GM19455 (cell line): ENCODE results near the gene PTPRA.
"Not testable (repeated sequence)": the region's sequence is repeated elsewhere in the genome, so short reads cannot be mapped to it uniquely, and the experiment has no call there.

Source experiments
- ATAC-seq: cut with Tn5 transposase; IDR thresholded peaks from one replicate; pipeline ENCODE4 v1.9.1; 2021; ENCODE audit not compliant: unreplicated experiment

The PTPRA gene

GRCh38 chr20:3071266-3071609 is 198.0 kb downstream of the PTPRA start:
- no peak for ATAC-seq

GRCh38 chr20:3071610-3072529 is 198.6 kb downstream of the PTPRA start, which contains the start of gene OXT:
OXT (plus strand) TSS chr20:3071620; CDS start chr20:3071656, 36 bp downstream.
- no peak for ATAC-seq

GRCh38 chr20:3072530-3073250 is 199.4 kb downstream of the PTPRA start:
- ATAC-seq = no peak

- ATAC-seq = not testable (repeated sequence)
These were observed 200.0 kb downstream of the PTPRA start for GRCh38 chr20:3073251-3073643.

- no peak for ATAC-seq
These were observed 201.5 kb downstream of the PTPRA start for GRCh38 chr20:3074812-3075211.

GRCh38 chr20:3075315-3075714 is 202.0 kb downstream of the PTPRA start:
- ATAC-seq = not testable (repeated sequence)

- ATAC-seq = no peak
These were observed 204.4 kb downstream of the PTPRA start for GRCh38 chr20:3077618-3078134.

GRCh38 chr20:3080939-3081388 is 207.7 kb downstream of the PTPRA start:
- ATAC-seq = no peak

- ATAC-seq = no peak
These were observed 208.4 kb downstream of the PTPRA start for GRCh38 chr20:3081641-3082040.

GRCh38 chr20:3082306-3082951 is 209.1 kb downstream of the PTPRA start:
- ATAC-seq = no peak

GRCh38 chr20:3082955-3083952 is 210.0 kb downstream of the PTPRA start:
- no peak for ATAC-seq

- no peak for ATAC-seq
These were observed 211.2 kb downstream of the PTPRA start, which contains the start of gene AVP for GRCh38 chr20:3084283-3084985. AVP (minus strand) TSS chr20:3084724; CDS start chr20:3084674, 50 bp downstream.

- no peak for ATAC-seq
These were observed 211.7 kb downstream of the PTPRA start for GRCh38 chr20:3084986-3085360.

GRCh38 chr20:3085571-3086072 is 212.3 kb downstream of the PTPRA start:
- no peak for ATAC-seq

GRCh38 chr20:3088031-3088430 is 214.8 kb downstream of the PTPRA start:
- ATAC-seq = no peak
